ENCODE measurements around the gene ADAM8.
"Not testable (repeated sequence)": the region's sequence is repeated elsewhere in the genome, so short reads cannot be mapped to it uniquely, and the experiment has no call there.

Gene ADAM8

GRCh38 chr10:133267829-133268228 is 8.8 kb downstream of the ADAM8 start:
- no peak for DNase-seq (ENCODE audit: low read depth in 2 of 2)

GRCh38 chr10:133267293-133267692 is 9.4 kb downstream of the ADAM8 start:
- no peak for DNase-seq (ENCODE audit: low read depth in 2 of 2)

GRCh38 chr10:133266056-133266795 is 10.4 kb downstream of the ADAM8 start:
- no peak for DNase-seq (ENCODE audit: low read depth in 2 of 2)

- DNase-seq (ENCODE audit: low read depth in 2 of 2), result not testable (repeated sequence)
Observed at GRCh38 chr10:133265052-133265451, 11.6 kb downstream of the ADAM8 start.

- no peak for DNase-seq (ENCODE audit: low read depth in 2 of 2)
Observed at GRCh38 chr10:133264461-133264860, 12.2 kb downstream of the ADAM8 start.

GRCh38 chr10:133263674-133264073 is 13.0 kb downstream of the ADAM8 start:
- DNase-seq (ENCODE audit: low read depth in 2 of 2), result no peak

- no peak for DNase-seq (ENCODE audit: low read depth in 2 of 2)
Observed at GRCh38 chr10:133262696-133263095, 14.0 kb downstream of the ADAM8 start.

- peak; percentile 79 to 84 for DNase-seq (ENCODE audit: low read depth in 2 of 2)
Observed at GRCh38 chr10:133261726-133262325, 14.8 kb downstream of the ADAM8 start.

- DNase-seq (ENCODE audit: low read depth in 2 of 2), result peak; percentile 54 to 75
Observed at GRCh38 chr10:133260895-133261725, 15.6 kb downstream of the ADAM8 start.

- no peak for DNase-seq (ENCODE audit: low read depth in 2 of 2)
Observed at GRCh38 chr10:133259602-133259989, 17.1 kb downstream of the ADAM8 start.

- peak; percentile 67 to 92 for DNase-seq (ENCODE audit: low read depth in 2 of 2)
Observed at GRCh38 chr10:133258818-133259601, 17.7 kb downstream of the ADAM8 start.

GRCh38 chr10:133258066-133258817 is 18.4 kb downstream of the ADAM8 start:
- DNase-seq (ENCODE audit: low read depth in 2 of 2), result peak in 1 of 2 donors; percentile 29

- DNase-seq (ENCODE audit: low read depth in 2 of 2), result peak in 1 of 2 donors; percentile 32
Observed at GRCh38 chr10:133257489-133258065, 19.1 kb downstream of the ADAM8 start.

GRCh38 chr10:133255323-133255722 is 21.3 kb downstream of the ADAM8 start:
- no peak for DNase-seq (ENCODE audit: low read depth in 2 of 2)

- no peak for DNase-seq (ENCODE audit: low read depth in 2 of 2)
Observed at GRCh38 chr10:133254421-133255120, 22.1 kb downstream of the ADAM8 start.

GRCh38 chr10:133253361-133253955 is 23.2 kb downstream of the ADAM8 start:
- no peak for DNase-seq (ENCODE audit: low read depth in 2 of 2)

GRCh38 chr10:133252223-133252552 is 24.5 kb downstream of the ADAM8 start:
- no peak for DNase-seq (ENCODE audit: low read depth in 2 of 2)

- no peak for DNase-seq (ENCODE audit: low read depth in 2 of 2)
Observed at GRCh38 chr10:133251388-133252222, 25.1 kb downstream of the ADAM8 start.

Measured in stimulated activated CD8-positive, alpha-beta memory T cell treated with anti-CD3 and anti-CD28 coated beads, Interleukin-2, amount 100 ng/mL, for 48 hours (primary cell).